K562 (cell line): ENCODE data around the gene SYNPO2. TPM values are rescaled to one million over a fixed set of nuclear protein-coding genes. Genes with fewer than 3 reads are reported as not detected.

Experiments
- ATAC-seq: fragments of 200-7000 bp; cut with Tn5 transposase; 3 replicates; pipeline ENCODE4 v1.9.1; 2020; ENCODE audit warnings: moderate library complexity
- BruUV-seq: library from RNA; stranded (reverse); fragments of 400-500 nt; replicated peaks from 2 replicates; lab custom pipeline; 2021; lab: Mats Ljungman, UMichigan
- CTCF ChIA-PET: fragments of 300-600 bp; formaldehyde crosslinking; extraction: SDS; loops from one replicate; lab custom pipeline; 2021; ENCODE audit warnings: low intra/inter-chr PET ratio; lab: Yijun Ruan, JAX
- POLR2A ChIA-PET: fragments of 300-600, 350-650 bp; sonication (Branson Sonifier 250); formaldehyde crosslinking; extraction: SDS; loops from one replicate; lab custom pipeline; 2021; ENCODE audit warnings: antibody characterized with exemption, inconsistent platforms; lab: Yijun Ruan, JAX
- DNase-seq, 4 experiments: peaks; one replicate each; pipeline versions ENCODE4 v3.0.0 to v3.0.0-alpha.2; 2011 to 2018; ENCODE audit warnings: low spot score in 3 of 4, mixed read lengths in 3 of 4; ENCODE audit errors: extremely low read depth in 1 of 4
- FAIRE-seq: peaks from 2 replicates; lab custom pipeline; 2011; peaks lifted over from hg19 to GRCh38; lab: Jason Lieb, UNC
- H2AFZ ChIP-seq: 2 replicates; pipeline ENCODE4 v1.6.0; 2011; ENCODE audit warnings: low read depth, low read length, control low read depth, inconsistent platforms
- H3K27ac ChIP-seq: fragments of 200-600 bp; 3 replicates; pipeline ENCODE4 v1.8.0; 2011; ENCODE audit warnings: low read depth, mild to moderate bottlenecking, control low read depth, inconsistent platforms, low read length, moderate library complexity, mixed read lengths; ENCODE audit errors: extremely low read depth
- H3K27me3 ChIP-seq, 2 experiments: fragments of 300-600 bp in 1 of 2; 2 replicates in 1 of 2; 3 replicates in 1 of 2; pipeline versions ENCODE4 v1.6.0 to v1.8.0; 2011; ENCODE audit warnings: inconsistent platforms in 2 of 2, low read length in 2 of 2, mild to moderate bottlenecking in 1 of 2, mixed read lengths in 1 of 2, moderate library complexity in 1 of 2; ENCODE audit not compliant: control insufficient read depth in 2 of 2, insufficient read depth in 2 of 2
- H3K36me3 ChIP-seq: fragments of 300-600 bp; 3 replicates; pipeline ENCODE4 v1.8.0; 2011; ENCODE audit warnings: mild to moderate bottlenecking, low read length, inconsistent platforms; ENCODE audit not compliant: control insufficient read depth, insufficient read depth
- H3K4me1 ChIP-seq, 2 experiments: fragments of 200-600 bp in 1 of 2; replicated peaks in 1 of 2; 2 replicates in 1 of 2; 3 replicates in 1 of 2; pipeline versions ENCODE4 v1.5.1 to v1.8.0; 2011; ENCODE audit warnings: inconsistent platforms in 2 of 2, low read length in 2 of 2, mild to moderate bottlenecking in 1 of 2, mixed read lengths in 1 of 2, moderate library complexity in 1 of 2; ENCODE audit not compliant: control insufficient read depth in 2 of 2, insufficient read depth in 2 of 2
- H3K4me2 ChIP-seq: 2 replicates; pipeline ENCODE4 v1.6.1; 2011; ENCODE audit warnings: low read length, control low read depth, inconsistent platforms, mixed read lengths; ENCODE audit not compliant: insufficient read depth
- H3K4me3 ChIP-seq: fragments of 200-600 bp; sonication (generic), shearing (Covaris generic); 2 replicates; pipeline ENCODE4 v1.5.1; 2016; ENCODE audit warnings: control low read depth, inconsistent platforms
- H3K79me2 ChIP-seq: fragments of 200-600 bp; 3 replicates; pipeline ENCODE4 v1.8.0; 2011; ENCODE audit warnings: low read length, inconsistent platforms; ENCODE audit not compliant: control insufficient read depth, insufficient read depth
- H3K9ac ChIP-seq, 2 experiments: 2 replicates each; pipeline versions ENCODE4 v1.6.0 to v1.6.1; 2011; ENCODE audit warnings: low read depth in 2 of 2, low read length in 2 of 2, control low read depth in 1 of 2, inconsistent platforms in 1 of 2, mild to moderate bottlenecking in 1 of 2, mixed read lengths in 1 of 2; ENCODE audit not compliant: insufficient read depth in 1 of 2
- H3K9me1 ChIP-seq: one replicate; pipeline ENCODE4 v1.6.0; 2011; ENCODE audit warnings: inconsistent platforms, mild to moderate bottlenecking, low read length, moderate library complexity; ENCODE audit not compliant: control insufficient read depth, insufficient read depth
- H3K9me3 ChIP-seq: replicated peaks from 2 replicates; pipeline ENCODE4 v1.5.1; 2011; ENCODE audit warnings: low read depth, low read length, inconsistent platforms; ENCODE audit not compliant: control insufficient read depth, insufficient read depth
- H4K20me1 ChIP-seq: replicated peaks from 2 replicates; pipeline ENCODE4 v1.6.1; 2011; ENCODE audit warnings: low read length, inconsistent platforms, mixed read lengths; ENCODE audit not compliant: control insufficient read depth, insufficient read depth
- CCAR2 ChIP-seq: fragments of 200-400 bp; formaldehyde crosslinking; IDR thresholded peaks from 2 replicates; pipeline ENCODE4 v1.6.1; 2017; ENCODE audit warnings: mild to moderate bottlenecking, low read depth, low read length
- COPS2 ChIP-seq: fragments of 450-650 bp; conservative IDR thresholded peaks from 2 replicates; pipeline ENCODE4 v1.6.1; 2016; ENCODE audit warnings: mild to moderate bottlenecking, moderate library complexity
- ETV1 ChIP-seq: fragments of 450-650 bp; conservative IDR thresholded peaks from 2 replicates; pipeline ENCODE4 v1.6.1; 2016; ENCODE audit warnings: missing genetic modification characterization, control low read depth, low read depth, missing compliant biosample characterization
- FOXK2 ChIP-seq, 2 experiments: fragments of 450-650 bp; IDR thresholded peaks in 1 of 2; conservative IDR thresholded peaks in 1 of 2; 2 replicates each; pipeline ENCODE4 v1.6.1; 2016; ENCODE audit warnings: low read depth in 2 of 2, mild to moderate bottlenecking in 1 of 2
- HDAC2 ChIP-seq: fragments of 450-650 bp; IDR thresholded peaks from 2 replicates; pipeline ENCODE4 v1.6.1; 2016; ENCODE audit warnings: mild to moderate bottlenecking
- LCOR ChIP-seq: sonication (generic); formaldehyde crosslinking; IDR thresholded peaks from 2 replicates; pipeline ENCODE4 v1.8.0; 2022; ENCODE audit warnings: mild to moderate bottlenecking, missing genetic modification reagents
- MCM2 ChIP-seq: fragments of 450-650 bp; IDR thresholded peaks from 2 replicates; pipeline ENCODE4 v1.6.1; 2017; ENCODE audit warnings: low read depth, mild to moderate bottlenecking
- POLR2AphosphoS2 ChIP-seq: IDR thresholded peaks from 2 replicates; pipeline ENCODE4 v1.6.1; 2012; ENCODE audit warnings: low read length, improper control_type of control experiment
- PURB ChIP-seq: sonication (generic); formaldehyde crosslinking; IDR thresholded peaks from 2 replicates; pipeline ENCODE4 v1.9.0; 2021; ENCODE audit warnings: low read depth, mild to moderate bottlenecking, missing genetic modification reagents
- TCF7L2 ChIP-seq: fragments of 150-350 bp; IDR thresholded peaks from 2 replicates; pipeline ENCODE4 v1.6.1; 2016; ENCODE audit warnings: low read depth, mild to moderate bottlenecking, low read length, moderate library complexity
- TEAD2 ChIP-seq: fragments of 450-650 bp; IDR thresholded peaks from 2 replicates; pipeline ENCODE4 v1.6.1; 2016; ENCODE audit warnings: missing genetic modification characterization, control low read depth, missing compliant biosample characterization
- U2AF1 ChIP-seq: fragments of 200-400 bp; formaldehyde crosslinking; optimal IDR thresholded peaks from 2 replicates; pipeline ENCODE3; 2017; ENCODE audit warnings: mild to moderate bottlenecking, low read depth, low read length, moderate library complexity
- ZKSCAN3 ChIP-seq: fragments of 250-450 bp; sonication (Bioruptor Pico); IDR thresholded peaks from 2 replicates; pipeline ENCODE4 v1.4.0; 2020
- ZNF395 ChIP-seq: fragments of 200-800 bp; sonication (Bioruptor generic); IDR thresholded peaks from 2 replicates; pipeline ENCODE4 v1.6.1; 2017; ENCODE audit warnings: missing genetic modification characterization, missing compliant biosample characterization
- ZZZ3 ChIP-seq: fragments of 450-650 bp; IDR thresholded peaks from 2 replicates; pipeline ENCODE4 v1.6.1; 2016; ENCODE audit warnings: antibody characterized with exemption, mild to moderate bottlenecking, moderate library complexity
- WGBS: fragments of 100-300 bp; shearing (Covaris generic); methylation state at CpG from one replicate; pipeline ENCODE4 v1.1.6; 2016; ENCODE audit warnings: low coverage, mixed read lengths; ENCODE audit not compliant: insufficient coverage; ENCODE audit errors: missing lambda C conversion rate; 5-methylcytosine and 5-hydroxymethylcytosine counted together
- in situ Hi-C: fragments of 300-500 bp; cut with MboI; formaldehyde crosslinking; loops from 4 replicates; pipeline ENCODE4 v1.15.0; 2018; ENCODE audit warnings: inconsistent platforms, mixed read lengths
- intact Hi-C: fragments of 100-400 bp; cut with micrococcal nuclease; formaldehyde crosslinking; loops from 2 replicates; pipeline ENCODE4 v1.14.2; 2022
- polyA plus RNA-seq, 8 experiments: library from polyadenylated mRNA; depleted of rRNA in 4 of 8; stranded (reverse) in 5 of 8; unstranded in 3 of 8; fragments of >200 nt; fragmentation: Nextera tagmentation in 2 of 8; fragmentation: Illumina TruSeq in 1 of 8; extraction: Ambion mirVana in 2 of 8; extraction: Trizol in 1 of 8; gene quantifications; 2 replicates each; pipeline versions ENCODE4 v1.2.1 to v1.2.3, GENCODE V29; 2011 to 2014; ENCODE audit warnings: inconsistent platforms in 1 of 8, missing spikeins in 1 of 8
- total RNA-seq, 7 experiments: library from RNA; depleted of rRNA in 6 of 7; stranded (reverse); fragments of >200 nt in 6 of 7; fragmentation: Illumina TruSeq in 2 of 7; extraction: Trizol in 2 of 7; gene quantifications; 2 replicates each; pipeline versions ENCODE4 v1.2.1 to v1.2.3, GENCODE V29; 2011 to 2021; ENCODE audit warnings: low replicate concordance in 1 of 7
- TF ChIP-seq, protein P1 (sequence below): sonication (generic); formaldehyde crosslinking; IDR thresholded peaks from 2 replicates; pipeline ENCODE4 v1.9.0; 2022; ENCODE audit warnings: mild to moderate bottlenecking, missing genetic modification reagents
- TF ChIP-seq, protein P2 (sequence below): sonication (generic); formaldehyde crosslinking; IDR thresholded peaks from 2 replicates; pipeline ENCODE4 v1.8.0; 2022; ENCODE audit warnings: missing genetic modification reagents, mild to moderate bottlenecking, borderline replicate concordance
- TF ChIP-seq, protein P3 (sequence below): fragments of 450-650 bp; IDR thresholded peaks from 2 replicates; pipeline ENCODE4 v1.6.1; 2018; ENCODE audit warnings: mild to moderate bottlenecking, low read depth; ENCODE audit not compliant: partially characterized antibody

Gene SYNPO2
- total and polyA plus RNA-seq, 9 of the 15 experiments (the other 6 are each of a cell fraction or from before 2014, with no cell fraction given): 0.03 to 0.18 TPM; not detected in 7

- DNase-seq (no peak), FAIRE-seq (peak; percentile 37), ATAC-seq (no peak)
- WGBS: 2% methylated on average over 10 of the region's 10 CpGs
- Histone ChIP-seq H3K9ac (no peak overlapping the region), H3K27ac (no peak overlapping the region), H3K4me3 (no peak overlapping the region), H3K27me3 (peaks cover 6 to 8% of the 10 kb centered on the region in 2 experiments; a peak in 3 of 5 replicates), H3K4me2 (no peak overlapping the region), H3K9me3 (no peaks in the 10 kb centered on the region), H3K79me2 (no peaks in the 10 kb centered on the region), H3K36me3 (no peaks in the 10 kb centered on the region), H3K9me1 (no peaks in the 10 kb centered on the region), H2AFZ (no peak overlapping the region), H3K4me1 (no peaks in the 10 kb centered on the region), H4K20me1 (no peaks in the 10 kb centered on the region)
- no TSS peak for BruUV-seq
- CTCF ChIA-PET: interaction anchor here (0.6 kb wide), 1 partner anchor 743 kb away, joined by 3 read pairs; no protein-coding TSS in a partner anchor
- in situ Hi-C loops (no loop called here), intact Hi-C loops (no loop called here)
- TF ChIP-seq, protein P1, sequence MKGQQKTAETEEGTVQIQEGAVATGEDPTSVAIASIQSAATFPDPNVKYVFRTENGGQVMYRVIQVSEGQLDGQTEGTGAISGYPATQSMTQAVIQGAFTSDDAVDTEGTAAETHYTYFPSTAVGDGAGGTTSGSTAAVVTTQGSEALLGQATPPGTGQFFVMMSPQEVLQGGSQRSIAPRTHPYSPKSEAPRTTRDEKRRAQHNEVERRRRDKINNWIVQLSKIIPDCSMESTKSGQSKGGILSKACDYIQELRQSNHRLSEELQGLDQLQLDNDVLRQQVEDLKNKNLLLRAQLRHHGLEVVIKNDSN: no peak
- no peak for TF ChIP-seq TCF7L2
- no peak for TF ChIP-seq ZNF395
- no peak for TF ChIP-seq ZZZ3
- no peak for TF ChIP-seq MCM2
- TF ChIP-seq LCOR (CRISPR knock-in tag): no peak
- no peak for TF ChIP-seq ZKSCAN3
- TF ChIP-seq ETV1 (tag): no peak
- TF ChIP-seq, protein P2, sequence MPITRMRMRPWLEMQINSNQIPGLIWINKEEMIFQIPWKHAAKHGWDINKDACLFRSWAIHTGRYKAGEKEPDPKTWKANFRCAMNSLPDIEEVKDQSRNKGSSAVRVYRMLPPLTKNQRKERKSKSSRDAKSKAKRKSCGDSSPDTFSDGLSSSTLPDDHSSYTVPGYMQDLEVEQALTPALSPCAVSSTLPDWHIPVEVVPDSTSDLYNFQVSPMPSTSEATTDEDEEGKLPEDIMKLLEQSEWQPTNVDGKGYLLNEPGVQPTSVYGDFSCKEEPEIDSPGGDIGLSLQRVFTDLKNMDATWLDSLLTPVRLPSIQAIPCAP: no peak
- TF ChIP-seq HDAC2: no peak
- TF ChIP-seq POLR2AphosphoS2: no peak
- no peak for TF ChIP-seq TEAD2
- TF ChIP-seq, protein P3, sequence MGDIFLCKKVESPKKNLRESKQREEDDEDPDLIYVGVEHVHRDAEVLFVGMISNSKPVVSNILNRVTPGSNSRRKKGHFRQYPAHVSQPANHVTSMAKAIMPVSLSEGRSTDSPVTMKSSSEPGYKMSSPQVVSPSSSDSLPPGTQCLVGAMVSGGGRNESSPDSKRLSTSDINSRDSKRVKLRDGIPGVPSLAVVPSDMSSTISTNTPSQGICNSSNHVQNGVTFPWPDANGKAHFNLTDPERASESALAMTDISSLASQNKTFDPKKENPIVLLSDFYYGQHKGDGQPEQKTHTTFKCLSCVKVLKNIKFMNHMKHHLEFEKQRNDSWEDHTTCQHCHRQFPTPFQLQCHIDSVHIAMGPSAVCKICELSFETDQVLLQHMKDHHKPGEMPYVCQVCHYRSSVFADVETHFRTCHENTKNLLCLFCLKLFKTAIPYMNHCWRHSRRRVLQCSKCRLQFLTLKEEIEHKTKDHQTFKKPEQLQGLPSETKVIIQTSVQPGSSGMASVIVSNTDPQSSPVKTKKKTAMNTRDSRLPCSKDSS: no peak
- TF ChIP-seq FOXK2 (conservative IDR thresholded peaks at IDR 0.05 in 1 of 2, IDR thresholded peaks at IDR 0.05 in 1 of 2; ENCODE audit: low read depth in 2 of 2): no peak
- TF ChIP-seq CCAR2: no peak
- no peak for TF ChIP-seq COPS2
- no peak for TF ChIP-seq U2AF1
- no peak for TF ChIP-seq PURB (CRISPR knock-in tag)
- POLR2A ChIA-PET: no interaction called here
Observed at GRCh38 chr4:118939169-118939783, 50.6 kb downstream of the SYNPO2 start.
